Activated CD4-positive, alpha-beta T cell treated with anti-CD3 and anti-CD28 coated beads, Interleukin-2, amount 50 U/mL, for 24 hours (primary cell): ENCODE data around the gene METTL25B.
"Not testable (repeated sequence)": the region's sequence is repeated elsewhere in the genome, so short reads cannot be mapped to it uniquely, and the experiment has no call there.

Source experiments
- DNase-seq, 2 donors: peaks; one replicate each; pipeline ENCODE4 v3.0.0-alpha.2; 2020; ENCODE audit warnings: low read depth in 1 of 2, low spot score in 1 of 2

The METTL25B gene

GRCh38 chr1:156747742-156748669 is 19.7 kb downstream of the METTL25B start:
- DNase-seq, result no peak

DNA sequence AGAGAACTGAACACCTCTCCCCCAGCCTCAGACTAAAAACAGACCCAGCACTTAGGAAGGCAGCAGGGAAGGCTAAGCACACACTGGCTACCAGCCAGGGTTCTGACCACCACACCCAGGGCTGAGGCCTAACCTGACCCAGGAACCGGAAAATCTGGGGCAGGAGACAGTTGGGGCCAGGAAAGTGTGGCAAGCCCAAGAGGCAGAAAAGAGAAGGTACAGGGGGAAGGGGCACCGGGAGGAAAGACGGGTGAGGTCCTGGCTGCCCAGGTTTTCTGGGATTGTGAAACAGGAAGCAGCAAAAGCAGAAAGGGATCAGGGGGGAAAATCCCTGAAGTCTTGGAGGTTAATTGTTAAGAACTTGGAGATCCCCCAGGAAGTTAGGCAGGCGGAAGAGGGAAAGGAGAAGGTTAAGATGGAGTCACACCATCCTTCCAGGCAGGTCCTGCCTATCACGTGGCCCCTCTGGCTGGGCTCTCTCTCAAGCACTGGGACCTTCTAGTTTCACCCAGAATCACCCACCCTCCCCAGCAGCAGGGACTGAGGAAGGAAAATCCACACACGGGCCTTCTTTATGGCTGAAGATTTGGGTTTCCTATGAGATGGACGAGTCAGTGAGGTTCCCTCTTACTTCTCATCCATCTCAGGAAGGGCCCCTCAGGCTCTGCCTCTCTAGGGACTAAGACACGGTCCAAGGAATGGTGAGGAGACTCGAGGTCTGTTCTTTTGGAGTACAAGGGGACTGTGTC is 20.6 kb downstream of the METTL25B start:
- DNase-seq, result no peak

- no peak for DNase-seq
Measured at GRCh38 chr1:156749419-156750118, 21.3 kb downstream of the METTL25B start.

DNA sequence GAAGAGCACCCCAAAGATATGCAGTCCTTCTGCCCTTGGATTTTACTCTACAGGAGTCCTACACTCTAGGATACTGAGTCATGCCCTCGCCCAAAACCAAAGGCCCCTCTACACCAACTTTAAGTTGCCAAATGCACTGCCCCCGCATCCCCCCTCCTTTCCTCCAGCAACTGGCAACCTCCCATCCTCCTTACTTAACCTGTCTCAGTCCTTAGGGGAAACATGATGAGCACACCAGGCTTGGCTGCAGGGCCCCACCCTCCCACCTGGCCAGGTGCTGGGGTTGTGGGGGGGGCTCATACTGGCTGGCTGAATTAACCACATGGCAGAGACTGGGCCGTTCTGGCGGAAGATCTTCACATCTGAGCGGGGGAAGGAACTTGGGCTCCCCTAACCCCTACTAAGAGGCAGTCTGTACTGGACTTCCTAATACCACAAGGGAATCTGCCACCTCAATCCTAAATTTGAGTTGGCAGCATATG is 22.0 kb downstream of the METTL25B start:
- DNase-seq, result peak in 1 of 2 donors; percentile 25

- DNase-seq, result peak in 1 of 2 donors; percentile 27
Measured at GRCh38 chr1:156750711-156751450, 22.6 kb downstream of the METTL25B start.

- no peak for DNase-seq
Measured at GRCh38 chr1:156751451-156751756, 23.1 kb downstream of the METTL25B start, which contains the start of gene HDGF. Gene HDGF, minus strand, starts transcription at chr1:156751675. Its CDS starts 246 bp downstream, at chr1:156751429.

DNA sequence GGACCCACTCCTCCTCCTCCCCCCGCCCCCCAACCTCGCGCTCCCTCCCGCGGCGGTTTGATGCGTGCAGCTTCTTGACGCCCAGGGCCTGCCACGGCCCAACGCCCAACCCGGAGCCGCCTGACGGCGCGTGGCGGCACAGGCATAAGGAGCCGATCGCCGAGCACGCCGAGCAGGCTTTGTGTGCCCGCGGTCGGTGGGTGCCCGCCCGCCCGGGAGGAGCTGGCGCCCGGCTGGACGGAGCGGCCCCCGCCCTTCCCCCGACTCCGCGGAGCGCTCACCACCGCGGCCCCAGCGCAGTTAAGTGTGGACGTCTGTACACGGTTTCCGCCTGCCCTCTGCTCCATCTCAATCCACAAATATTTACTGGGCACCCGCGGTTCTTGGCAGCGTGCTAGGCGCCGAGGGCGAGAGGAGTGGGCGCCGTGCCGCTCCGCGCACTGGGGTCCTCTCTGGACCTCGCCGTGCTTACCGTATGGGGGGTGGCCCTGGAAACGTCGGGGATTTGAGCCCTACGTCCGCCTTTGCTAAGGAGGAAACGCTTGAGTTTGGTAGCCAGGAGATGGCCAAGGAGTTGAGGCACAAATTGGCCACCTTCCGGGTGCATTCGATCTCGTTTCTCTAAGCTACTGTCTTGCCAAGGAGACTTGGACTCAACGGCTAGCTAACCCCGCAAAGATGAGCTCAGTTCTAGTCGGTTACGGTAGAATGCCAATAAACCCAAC is 23.6 kb downstream of the METTL25B start:
- peak; percentile 90 to 97 for DNase-seq

- no peak for DNase-seq
Measured at GRCh38 chr1:156752843-156753482, 24.7 kb downstream of the METTL25B start.

GRCh38 chr1:156754219-156754618 is 25.9 kb downstream of the METTL25B start:
- DNase-seq, result no peak

GRCh38 chr1:156755527-156755950 is 27.3 kb downstream of the METTL25B start:
- no peak for DNase-seq

DNA sequence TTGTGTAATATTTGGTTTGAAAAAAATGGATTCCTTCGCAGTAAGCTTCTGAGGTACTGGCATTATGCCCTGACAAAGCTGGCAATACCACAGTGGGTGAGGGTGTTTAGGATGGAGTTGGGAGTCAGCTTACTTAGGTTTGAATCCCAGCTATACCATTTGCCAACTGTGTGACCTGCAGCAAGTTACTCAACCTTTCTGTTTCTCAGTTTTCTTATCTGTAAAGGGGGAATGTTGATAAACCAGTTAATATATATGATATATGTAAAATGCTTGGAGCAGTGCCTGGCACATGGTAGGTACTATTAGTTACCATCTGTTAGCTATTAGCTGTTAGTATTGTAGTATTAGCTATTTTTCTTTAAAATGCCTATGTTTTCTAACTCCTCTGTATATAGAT is 28.1 kb downstream of the METTL25B start:
- no peak for DNase-seq

- not testable (repeated sequence) for DNase-seq
Measured at GRCh38 chr1:156757572-156758253, 29.4 kb downstream of the METTL25B start.

DNA sequence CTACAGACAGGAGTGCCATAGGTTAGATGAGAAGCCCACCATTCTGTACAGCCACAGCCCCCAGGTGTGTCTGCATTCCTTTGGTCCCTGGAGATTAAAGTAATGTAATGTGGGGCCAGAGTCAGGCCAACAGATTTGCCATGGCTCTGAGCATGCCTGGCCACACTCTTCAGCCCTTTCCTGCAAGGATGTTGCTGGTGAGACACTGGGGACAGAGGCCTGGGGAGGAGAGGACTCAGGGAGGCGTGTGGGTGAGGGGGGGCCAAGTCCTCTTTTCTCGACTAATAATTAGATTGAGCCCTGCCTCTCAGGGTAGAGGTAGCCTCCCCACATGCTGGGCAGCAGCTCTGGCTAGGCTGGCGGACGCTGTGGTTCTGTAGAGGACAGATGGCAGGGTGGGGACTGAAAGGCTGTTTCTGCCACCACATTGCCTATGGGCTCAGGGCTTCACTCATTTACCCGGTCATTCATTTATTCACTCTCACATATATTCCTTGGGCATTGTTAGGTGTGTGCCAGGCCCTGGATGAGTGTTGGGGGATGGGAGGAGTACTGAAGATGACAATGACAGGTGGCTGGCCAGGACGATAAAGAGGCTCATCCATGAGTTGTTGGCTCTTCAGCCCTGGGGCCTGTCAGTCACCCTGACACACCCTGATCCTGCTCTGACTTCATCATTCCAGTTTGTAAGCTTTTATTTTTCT is 32.0 kb downstream of the METTL25B start:
- no peak for DNase-seq

GRCh38 chr1:156760796-156761104 is 32.5 kb downstream of the METTL25B start:
- DNase-seq, result no peak

DNA sequence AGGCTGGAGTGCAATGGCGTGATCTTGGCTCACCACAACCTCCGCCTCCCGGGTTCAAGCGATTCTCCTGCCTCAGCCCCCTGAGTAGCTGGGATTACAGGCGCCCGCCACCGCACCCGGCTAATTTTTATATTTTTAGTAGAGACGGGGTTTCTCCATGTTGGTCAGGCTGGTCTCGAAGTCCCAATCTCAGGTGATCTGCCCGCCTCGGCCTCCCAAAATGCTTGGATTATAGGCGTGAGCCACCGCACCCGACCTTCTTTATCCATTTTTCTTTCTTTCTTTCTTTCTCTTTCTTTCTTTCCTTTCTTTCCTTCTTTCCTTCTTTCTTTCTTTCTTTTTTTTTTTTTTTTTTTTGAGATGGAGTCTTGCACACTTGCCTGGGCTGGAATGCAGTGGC is 36.9 kb downstream of the METTL25B start:
- DNase-seq, result not testable (repeated sequence)

DNA sequence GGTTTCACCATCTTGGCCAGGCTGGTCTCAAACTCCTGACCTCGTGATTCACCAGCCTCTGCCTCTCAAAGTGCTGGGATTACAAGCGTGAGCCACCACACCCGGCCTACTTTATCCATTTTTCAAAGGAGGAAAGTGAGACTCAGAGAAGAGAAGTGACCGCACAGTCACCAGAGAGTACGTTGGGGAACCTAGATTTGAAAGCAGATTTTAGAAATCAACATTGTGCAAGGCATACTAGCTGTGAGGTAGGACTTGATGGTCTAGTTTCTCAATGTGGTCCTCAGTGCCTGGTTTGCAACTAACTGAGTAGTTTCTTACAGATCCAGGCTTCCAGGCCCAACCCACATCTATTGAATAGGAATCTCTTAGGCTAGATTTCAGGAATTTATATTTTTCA is 37.4 kb downstream of the METTL25B start:
- no peak for DNase-seq

- DNase-seq, result no peak
Measured at GRCh38 chr1:156766298-156767100, 38.2 kb downstream of the METTL25B start.
